Activated CD8-positive, alpha-beta memory T cell treated with anti-CD3 and anti-CD28 coated beads, Interleukin-2, amount 50 U/mL, for 1 hour (primary cell): Measurements from ENCODE around the gene ITFG1.
"Not testable (repeated sequence)": the region's sequence is repeated elsewhere in the genome, so short reads cannot be mapped to it uniquely, and the experiment has no call there.

Experiments
- DNase-seq: peaks from one replicate; pipeline ENCODE4 v3.0.0-alpha.2; 2020; ENCODE audit errors: extremely low read depth

ITFG1 gene

GRCh38 chr16:47473792-47474191 lies 12.9 kb upstream of the ITFG1 start:
- DNase-seq: no peak

GRCh38 chr16:47473004-47473403 lies 12.1 kb upstream of the ITFG1 start:
- not testable (repeated sequence) for DNase-seq

GRCh38 chr16:47470810-47471209 lies 9.9 kb upstream of the ITFG1 start:
- no peak for DNase-seq

- no peak for DNase-seq
Measured at GRCh38 chr16:47470211-47470610, 9.3 kb upstream of the ITFG1 start.

- no peak for DNase-seq
Measured at GRCh38 chr16:47469227-47469626, 8.4 kb upstream of the ITFG1 start.

DNA sequence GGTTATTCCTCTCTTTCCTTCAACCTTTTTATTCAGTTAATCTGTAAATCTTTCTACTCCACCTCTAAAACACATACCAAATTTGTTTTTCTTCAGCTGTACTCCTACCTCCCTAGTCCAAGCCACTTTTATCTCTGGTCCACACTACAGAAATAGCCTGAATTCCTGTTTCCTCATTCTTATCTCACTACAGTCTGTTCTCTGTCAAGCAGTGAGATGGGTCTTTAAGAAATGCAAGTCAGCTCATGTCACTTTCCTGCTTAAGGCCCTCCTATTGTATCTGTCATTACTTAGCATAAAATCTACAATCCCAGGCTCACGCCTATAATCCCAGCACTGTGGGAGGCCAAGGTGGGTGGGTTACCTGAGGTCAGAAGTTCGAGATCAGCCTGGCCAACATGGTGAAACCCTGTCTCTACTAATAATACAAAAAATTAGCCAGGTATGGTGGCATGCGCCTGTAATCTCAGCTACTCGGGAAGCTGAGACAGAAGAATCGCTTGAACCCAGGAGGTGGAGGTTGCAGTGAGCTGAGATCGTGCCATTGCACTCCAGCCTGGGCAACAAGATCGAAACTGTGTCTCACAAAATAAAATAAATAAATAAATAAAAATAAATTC lies 7.3 kb upstream of the ITFG1 start:
- DNase-seq: not testable (repeated sequence)

DNA sequence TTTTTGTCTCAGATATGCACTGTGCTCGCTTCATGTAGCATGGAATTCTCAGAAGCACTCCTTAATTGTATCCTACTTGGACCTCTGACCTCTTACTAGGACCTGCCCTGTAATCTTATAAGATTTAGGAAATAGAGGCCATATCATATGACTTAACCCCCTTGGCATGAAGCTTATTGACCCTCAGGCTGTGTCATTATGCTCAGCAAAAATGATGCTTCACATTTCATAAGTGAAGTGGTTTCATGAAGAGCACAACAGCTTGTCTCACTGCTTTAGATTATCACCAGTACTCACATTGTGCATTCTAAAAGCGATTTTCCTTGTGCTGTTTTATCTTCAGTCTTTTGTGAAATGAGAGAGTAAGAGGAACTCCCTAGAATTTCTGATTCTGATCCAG lies 6.6 kb upstream of the ITFG1 start:
- no peak for DNase-seq

DNA sequence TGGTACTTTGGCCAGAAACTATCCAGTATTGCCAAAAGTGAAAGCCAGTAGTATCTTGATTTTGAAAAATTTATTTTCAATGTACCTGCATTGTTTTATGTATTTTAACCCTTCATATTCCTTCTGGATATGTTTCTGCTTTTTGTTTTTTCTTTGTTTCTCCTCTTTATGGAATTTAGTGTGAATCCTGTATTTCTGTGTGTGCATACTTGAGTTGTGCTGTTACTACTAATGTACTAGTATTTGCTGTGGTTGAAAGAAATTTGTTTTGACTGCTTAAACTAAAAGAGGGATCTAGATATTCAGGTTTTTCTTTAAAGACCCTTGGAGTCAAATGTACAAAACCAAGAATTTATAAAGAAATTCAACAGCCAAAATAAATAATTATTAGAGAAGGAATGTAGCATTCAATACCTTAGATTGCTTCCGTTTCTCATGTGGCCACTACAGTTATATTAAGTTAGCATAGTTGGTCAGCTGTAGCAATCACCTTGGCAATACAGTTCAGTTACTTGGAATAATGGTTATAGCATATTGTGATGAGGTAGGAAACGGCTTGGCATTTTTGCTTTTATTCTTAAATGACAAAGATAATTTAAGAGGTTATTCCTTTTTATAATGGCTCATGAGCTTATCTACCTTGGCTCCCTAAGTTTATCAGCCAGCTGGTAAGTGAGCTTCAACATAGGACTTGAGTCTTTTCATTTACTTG lies 5.2 kb upstream of the ITFG1 start:
- DNase-seq: no peak

GRCh38 chr16:47463771-47464624 lies 3.1 kb upstream of the ITFG1 start:
- DNase-seq: no peak

GRCh38 chr16:47461598-47462266 lies 869 bp upstream of the ITFG1 start:
- no peak for DNase-seq

DNA sequence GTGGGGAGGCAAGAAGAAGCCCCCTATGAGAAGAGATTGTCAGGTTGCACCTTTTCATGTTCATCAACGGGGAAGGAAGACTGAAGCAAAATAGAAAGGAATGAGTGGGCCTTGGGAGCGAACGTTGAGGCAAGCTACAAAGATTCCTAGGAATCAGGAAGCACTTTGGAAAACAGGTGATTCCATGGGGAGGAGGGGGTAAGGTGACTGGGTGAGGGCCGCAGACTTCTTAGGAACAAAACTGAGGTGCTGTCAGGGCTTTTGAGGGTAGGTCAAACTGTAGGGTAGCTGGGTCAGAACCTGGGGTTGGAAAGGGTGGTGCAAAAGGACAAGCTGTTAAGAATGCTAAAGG lies 528 bp downstream of the ITFG1 start:
- no peak for DNase-seq

GRCh38 chr16:47459603-47460002 lies 1.3 kb downstream of the ITFG1 start:
- DNase-seq: no peak

GRCh38 chr16:47458331-47458730 lies 2.5 kb downstream of the ITFG1 start:
- DNase-seq: no peak

- no peak for DNase-seq
Measured at GRCh38 chr16:47449788-47450187, 11.1 kb downstream of the ITFG1 start.

DNA sequence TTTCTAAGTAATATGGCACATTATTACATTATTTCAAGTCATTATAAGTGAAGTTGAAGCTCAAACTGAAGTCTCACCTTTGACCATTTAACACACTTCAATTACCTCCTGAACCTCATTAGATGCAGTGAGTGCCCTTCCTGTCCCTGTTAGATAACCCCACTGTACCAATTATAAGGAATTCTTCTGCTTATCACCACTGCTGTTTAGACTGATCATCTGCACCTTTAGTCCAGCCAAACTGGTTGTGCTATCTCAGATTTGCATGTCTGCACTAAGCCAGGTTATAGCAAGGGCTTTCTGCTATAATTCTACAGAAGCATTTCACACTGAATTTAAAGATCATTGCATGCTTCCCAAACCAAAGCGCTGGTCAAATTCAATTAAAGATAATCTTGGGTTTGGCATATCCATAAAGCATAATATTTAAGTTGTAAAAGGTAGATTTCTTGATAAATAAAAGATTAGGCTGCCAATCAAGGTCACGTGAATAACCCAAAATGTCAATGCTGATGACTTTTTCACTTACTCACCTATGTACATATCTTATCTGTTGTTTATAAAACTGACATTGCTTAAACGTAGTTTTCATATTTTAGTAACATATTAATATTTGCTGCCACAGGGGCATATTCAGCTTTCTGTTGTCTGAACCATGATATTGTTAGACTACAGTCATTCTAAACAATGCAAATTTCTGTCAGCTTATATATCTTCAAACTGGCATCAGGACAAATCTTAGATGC lies 11.9 kb downstream of the ITFG1 start:
- DNase-seq: no peak

- no peak for DNase-seq
Measured at GRCh38 chr16:47446431-47446830, 14.4 kb downstream of the ITFG1 start.

- DNase-seq: not testable (repeated sequence)
Measured at GRCh38 chr16:47442884-47443283, 18.0 kb downstream of the ITFG1 start.

DNA sequence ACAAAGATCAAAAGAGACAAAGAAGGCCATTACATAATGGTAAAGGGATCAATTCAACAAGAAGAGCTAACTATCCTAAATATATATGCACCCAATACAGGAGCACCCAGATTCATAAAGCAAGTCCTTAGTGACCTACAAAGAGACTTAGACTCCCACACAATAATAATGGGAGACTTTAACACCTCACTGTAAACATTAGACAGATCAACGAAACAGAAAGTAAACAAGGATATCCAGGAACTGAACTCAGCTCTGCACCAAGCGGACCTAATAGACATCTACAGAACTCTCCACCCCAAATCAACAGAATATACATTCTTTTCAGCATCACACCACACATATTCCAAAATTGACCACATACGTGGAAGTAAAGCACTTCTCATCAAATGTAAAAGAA lies 20.8 kb downstream of the ITFG1 start:
- DNase-seq: not testable (repeated sequence)

- DNase-seq: not testable (repeated sequence)
Measured at GRCh38 chr16:47434274-47434673, 26.6 kb downstream of the ITFG1 start.

GRCh38 chr16:47431960-47432359 lies 28.9 kb downstream of the ITFG1 start:
- DNase-seq: no peak

- no peak for DNase-seq
Measured at GRCh38 chr16:47426806-47427205, 34.1 kb downstream of the ITFG1 start.

DNA sequence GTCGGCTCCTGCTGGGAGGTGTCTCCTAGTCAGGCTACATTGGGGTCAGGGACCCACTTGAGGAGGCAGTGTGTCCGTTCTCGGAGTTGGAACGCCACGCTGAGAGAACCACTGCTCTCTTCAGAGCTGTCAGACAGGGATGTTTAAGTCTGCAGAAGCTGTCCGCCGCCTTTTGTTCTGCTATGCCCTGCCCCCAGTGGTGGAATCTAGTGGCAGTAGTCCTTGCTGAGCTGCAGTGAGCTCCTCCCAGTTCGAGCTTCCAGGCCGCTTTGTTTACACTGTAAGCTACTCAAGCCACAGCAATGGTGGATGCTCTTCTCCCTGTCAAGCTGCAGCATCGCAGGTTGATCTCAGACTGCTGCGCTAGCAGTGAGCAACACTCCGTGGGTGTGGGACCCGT lies 36.0 kb downstream of the ITFG1 start:
- no peak for DNase-seq
